Neural cell (in vitro differentiated cells): ENCODE data around the gene ZNF784.

Experiments
- EP300 ChIP-seq: fragments of 450-650 bp; conservative IDR thresholded peaks from 2 replicates; pipeline ENCODE4 v1.6.1; 2014; ENCODE audit warnings: antibody characterized with exemption, mild to moderate bottlenecking, moderate library complexity; ENCODE audit not compliant: poor library complexity, severe bottlenecking
- MXI1 ChIP-seq: fragments of 450-650 bp; conservative IDR thresholded peaks from 2 replicates; pipeline ENCODE4 v1.6.1; 2014; ENCODE audit warnings: antibody characterized with exemption, mild to moderate bottlenecking; ENCODE audit not compliant: poor library complexity, severe bottlenecking
- TAF1 ChIP-seq: IDR thresholded peaks from 2 replicates; pipeline ENCODE4 v1.6.1; 2012; ENCODE audit warnings: low read depth
- TF ChIP-seq, protein P1 (sequence below): fragments of 450-650 bp; IDR thresholded peaks from 2 replicates; pipeline ENCODE4 v1.5.1; 2014; ENCODE audit warnings: antibody characterized with exemption, mild to moderate bottlenecking, moderate library complexity; ENCODE audit not compliant: poor library complexity, severe bottlenecking

DNA sequence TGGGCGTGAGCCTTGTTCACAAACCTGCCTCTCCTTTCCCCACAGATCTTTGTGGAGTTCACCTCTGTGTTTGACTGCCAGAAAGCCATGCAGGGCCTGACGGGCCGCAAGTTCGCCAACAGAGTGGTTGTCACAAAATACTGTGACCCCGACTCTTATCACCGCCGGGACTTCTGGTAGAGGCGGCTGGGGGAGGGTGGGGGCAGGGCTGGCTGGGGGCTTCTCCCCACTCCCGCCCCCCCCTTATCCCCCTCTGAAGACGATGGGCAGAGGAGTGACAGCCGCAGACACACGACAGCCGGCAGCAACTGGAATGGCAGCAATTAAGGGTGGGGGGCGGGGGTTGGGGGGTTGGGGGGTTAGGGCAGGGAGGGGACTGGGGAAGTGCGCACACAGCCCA, 49.5 kb upstream of the ZNF784 start:
- TF ChIP-seq, protein P1, sequence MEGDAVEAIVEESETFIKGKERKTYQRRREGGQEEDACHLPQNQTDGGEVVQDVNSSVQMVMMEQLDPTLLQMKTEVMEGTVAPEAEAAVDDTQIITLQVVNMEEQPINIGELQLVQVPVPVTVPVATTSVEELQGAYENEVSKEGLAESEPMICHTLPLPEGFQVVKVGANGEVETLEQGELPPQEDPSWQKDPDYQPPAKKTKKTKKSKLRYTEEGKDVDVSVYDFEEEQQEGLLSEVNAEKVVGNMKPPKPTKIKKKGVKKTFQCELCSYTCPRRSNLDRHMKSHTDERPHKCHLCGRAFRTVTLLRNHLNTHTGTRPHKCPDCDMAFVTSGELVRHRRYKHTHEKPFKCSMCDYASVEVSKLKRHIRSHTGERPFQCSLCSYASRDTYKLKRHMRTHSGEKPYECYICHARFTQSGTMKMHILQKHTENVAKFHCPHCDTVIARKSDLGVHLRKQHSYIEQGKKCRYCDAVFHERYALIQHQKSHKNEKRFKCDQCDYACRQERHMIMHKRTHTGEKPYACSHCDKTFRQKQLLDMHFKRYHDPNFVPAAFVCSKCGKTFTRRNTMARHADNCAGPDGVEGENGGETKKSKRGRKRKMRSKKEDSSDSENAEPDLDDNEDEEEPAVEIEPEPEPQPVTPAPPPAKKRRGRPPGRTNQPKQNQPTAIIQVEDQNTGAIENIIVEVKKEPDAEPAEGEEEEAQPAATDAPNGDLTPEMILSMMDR: no peak
- no peak for TF ChIP-seq MXI1
- TF ChIP-seq EP300: no peak
- TF ChIP-seq TAF1: no peak
